Measurements from ENCODE around the gene ATP8A2. TPM values are rescaled to one million over a fixed set of nuclear protein-coding genes. Genes with fewer than 3 reads are reported as not detected.
"Not testable (repeated sequence)": the region's sequence is repeated elsewhere in the genome, so short reads cannot be mapped to it uniquely, and the experiment has no call there.

ATP8A2 gene
- total RNA-seq, 5 donors from 2014 or later (not counting 1 experiment from before 2014, with no cell fraction given) = 0.39 to 0.85 (median 0.73) TPM

- H3K4me1 ChIP-seq (ENCODE audit: control insufficient read depth in 1 of 2, extremely low read depth in 1 of 2, insufficient read depth in 2 of 2, low read length in 2 of 2) = peaks cover 12 to 19% of the 10 kb centered on the region in 2 experiments
- DNase-seq (peak in 7 of 35 experiments; percentile 7 to 41 (median 13)), ATAC-seq (replicated peaks in 1 of 4) (peak in 1 of 4 experiments; percentile 52)
- H3K27me3 Mint-ChIP-seq; H3K36me3 Mint-ChIP-seq; H3K27me3 ChIP-seq (replicated peaks in 1 of 2; ENCODE audit: control insufficient read depth in 2 of 2, extremely low read depth in 1 of 2, insufficient read depth in 2 of 2, low read length in 1 of 2); H3K27ac ChIP-seq (ENCODE audit: low read length); H3K9me3 ChIP-seq; H3K4me3 ChIP-seq (ENCODE audit: control insufficient read depth in 1 of 2, extremely low read depth in 1 of 2, low read length in 1 of 2); H3K36me3 ChIP-seq (ENCODE audit: control insufficient read depth in 2 of 2, extremely low read depth in 1 of 2, insufficient read depth in 1 of 2, low read length in 1 of 2); POLR2A ChIA-PET: not testable (repeated sequence)
- peak overlapping the region in 1 of 2 donors; percentile 82 for H3K27ac Mint-ChIP-seq
- peaks cover 17 to 32% (median 28%) of the 10 kb centered on the region in 3 donors for H3K4me1 Mint-ChIP-seq
- CTCF ChIA-PET = interaction anchor here in 1 of 2 donors (0.6 kb wide), 1 partner anchor 49 kb away, joined by 3 read pairs; no protein-coding TSS in a partner anchor
- 40% methylated on average over 1 of the region's 5 CpGs for WGBS (ENCODE audit: insufficient coverage)
- H3K4me3 Mint-ChIP-seq = peak overlapping the region in 1 of 3 donors; percentile 31
- peaks cover 0 to 13% (median 4%) of the 10 kb centered on the region in 3 donors for H3K9me3 Mint-ChIP-seq
These were observed 582.3 kb downstream of the ATP8A2 start for GRCh38 chr13:25954080-25954479.

DNA sequence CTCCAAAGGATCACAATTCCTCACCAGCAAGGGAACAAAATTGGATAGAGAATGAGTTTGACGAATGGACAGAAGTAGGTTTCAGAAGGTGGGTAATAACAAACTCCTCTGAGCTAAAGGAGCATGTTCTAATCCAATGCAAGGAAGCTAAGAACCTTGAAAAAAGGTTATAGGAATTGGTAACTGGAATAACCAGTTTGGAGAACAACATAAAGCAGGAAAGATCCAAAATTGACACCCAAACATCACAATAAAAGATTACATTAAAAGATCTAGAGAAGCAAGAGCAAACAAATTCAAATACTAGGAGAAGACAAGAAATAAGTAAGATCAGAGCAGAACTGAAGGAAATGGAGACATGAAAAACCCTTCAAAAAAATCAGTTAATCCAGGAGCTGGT lies 583.2 kb downstream of the ATP8A2 start:
- POLR2A ChIA-PET; H3K36me3 ChIP-seq (ENCODE audit: control insufficient read depth in 2 of 2, extremely low read depth in 1 of 2, insufficient read depth in 1 of 2, low read length in 1 of 2); H3K27me3 ChIP-seq (replicated peaks in 1 of 2; ENCODE audit: control insufficient read depth in 2 of 2, extremely low read depth in 1 of 2, insufficient read depth in 2 of 2, low read length in 1 of 2); H3K9me3 ChIP-seq; H3K27ac ChIP-seq (ENCODE audit: low read length); H3K36me3 Mint-ChIP-seq; H3K27me3 Mint-ChIP-seq; ATAC-seq (replicated peaks in 1 of 4); H3K4me3 ChIP-seq (ENCODE audit: control insufficient read depth in 1 of 2, extremely low read depth in 1 of 2, low read length in 1 of 2); DNase-seq; H3K4me3 Mint-ChIP-seq: not testable (repeated sequence)
- H3K27ac Mint-ChIP-seq = peak overlapping the region; percentile 27 to 82
- H3K4me1 Mint-ChIP-seq = peaks cover 26 to 40% (median 36%) of the 10 kb centered on the region in 3 donors
- H3K9me3 Mint-ChIP-seq = peaks cover 0 to 13% (median 4%) of the 10 kb centered on the region in 3 donors
- CTCF ChIA-PET = interaction anchor here in 1 of 2 donors (0.6 kb wide), 1 partner anchor 780 kb away, joined by 4 read pairs; no protein-coding TSS in a partner anchor
- no CpG with 5 or more reads among the region's 1 CpG for WGBS (ENCODE audit: insufficient coverage)
- H3K4me1 ChIP-seq (ENCODE audit: control insufficient read depth in 1 of 2, extremely low read depth in 1 of 2, insufficient read depth in 2 of 2, low read length in 2 of 2) = peaks cover 18 to 24% of the 10 kb centered on the region in 2 experiments

DNA sequence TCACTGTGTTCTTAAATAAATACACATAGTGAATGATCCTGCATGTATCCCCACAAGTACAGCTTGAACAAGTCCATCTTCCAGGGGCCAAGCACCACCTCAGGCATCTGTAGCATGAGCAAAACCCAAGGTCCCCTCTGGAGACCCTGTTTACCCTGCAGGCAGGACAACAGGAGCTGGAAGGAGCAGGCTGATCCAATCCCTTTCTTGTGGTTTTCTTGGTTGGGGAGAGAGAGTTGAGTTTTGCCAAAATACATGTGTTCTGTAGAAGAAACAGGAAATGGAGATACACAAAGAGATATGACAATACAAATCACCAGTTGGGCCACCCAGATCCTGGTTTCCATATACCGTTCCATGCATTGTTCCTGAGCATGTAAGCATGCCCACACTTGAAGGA lies 587.2 kb downstream of the ATP8A2 start:
- H3K4me1 ChIP-seq (ENCODE audit: control insufficient read depth in 1 of 2, extremely low read depth in 1 of 2, insufficient read depth in 2 of 2, low read length in 2 of 2) = peaks cover 18 to 20% of the 10 kb centered on the region in 2 experiments
- peaks cover 36 to 42% (median 38%) of the 10 kb centered on the region in 3 donors for H3K4me1 Mint-ChIP-seq
- CTCF ChIA-PET = no interaction called here

GRCh38 chr13:25961294-25961693 lies 589.5 kb downstream of the ATP8A2 start:
- 90% methylated on average over 5 of the region's 7 CpGs for WGBS (ENCODE audit: insufficient coverage)
- ChIA-PET CTCF (no interaction called here), POLR2A (no interaction called here)
- Mint-ChIP-seq H3K27ac (no peak overlapping the region), H3K4me3 (no peak overlapping the region), H3K36me3 (peaks cover 3% of the 10 kb centered on the region), H3K4me1 (peaks cover 21 to 27% (median 23%) of the 10 kb centered on the region in 3 donors), H3K9me3 (peaks cover 0 to 11% (median 0%) of the 10 kb centered on the region in 3 donors), H3K27me3 (no peaks in the 10 kb centered on the region)
- H3K4me3 ChIP-seq (ENCODE audit: control insufficient read depth in 1 of 2, extremely low read depth in 1 of 2, low read length in 1 of 2) = no peak overlapping the region
- DNase-seq (no peak), ATAC-seq (replicated peaks in 1 of 4) (no peak)
- H3K9me3 ChIP-seq = no peaks in the 10 kb centered on the region
- H3K36me3 ChIP-seq (ENCODE audit: control insufficient read depth in 2 of 2, extremely low read depth in 1 of 2, insufficient read depth in 1 of 2, low read length in 1 of 2) = no peaks in the 10 kb centered on the region
- H3K27ac ChIP-seq (ENCODE audit: low read length) = no peak overlapping the region
- H3K4me1 ChIP-seq (ENCODE audit: control insufficient read depth in 1 of 2, extremely low read depth in 1 of 2, insufficient read depth in 2 of 2, low read length in 2 of 2) = peaks cover 8 to 13% of the 10 kb centered on the region in 2 experiments
- H3K27me3 ChIP-seq (replicated peaks in 1 of 2; ENCODE audit: control insufficient read depth in 2 of 2, extremely low read depth in 1 of 2, insufficient read depth in 2 of 2, low read length in 1 of 2) = no peaks in the 10 kb centered on the region

More for the DNA sequence above, 587.2 kb downstream of the ATP8A2 start:
- Mint-ChIP-seq H3K27ac (peak overlapping the region; percentile 70 to 85), H3K27me3 (no peaks in the 10 kb centered on the region), H3K4me3 (peak overlapping the region in 2 of 3 donors; percentile 32 to 48), H3K9me3 (peaks cover 0 to 13% (median 4%) of the 10 kb centered on the region in 3 donors), H3K36me3 (peaks cover 8% of the 10 kb centered on the region)
- Histone ChIP-seq H3K27me3 (replicated peaks in 1 of 2; ENCODE audit: control insufficient read depth in 2 of 2, extremely low read depth in 1 of 2, insufficient read depth in 2 of 2, low read length in 1 of 2) (no peaks in the 10 kb centered on the region), H3K36me3 (ENCODE audit: control insufficient read depth in 2 of 2, extremely low read depth in 1 of 2, insufficient read depth in 1 of 2, low read length in 1 of 2) (no peaks in the 10 kb centered on the region), H3K4me3 (ENCODE audit: control insufficient read depth in 1 of 2, extremely low read depth in 1 of 2, low read length in 1 of 2) (no peak overlapping the region), H3K9me3 (no peaks in the 10 kb centered on the region), H3K27ac (ENCODE audit: low read length) (no peak overlapping the region)
- ATAC-seq (replicated peaks in 1 of 4) (peak in 2 of 4 experiments; percentile 23 to 31), DNase-seq (no peak)
- WGBS (ENCODE audit: insufficient coverage) = no CpG with 5 or more reads among the region's 1 CpG
- POLR2A ChIA-PET = no interaction called here

DNA sequence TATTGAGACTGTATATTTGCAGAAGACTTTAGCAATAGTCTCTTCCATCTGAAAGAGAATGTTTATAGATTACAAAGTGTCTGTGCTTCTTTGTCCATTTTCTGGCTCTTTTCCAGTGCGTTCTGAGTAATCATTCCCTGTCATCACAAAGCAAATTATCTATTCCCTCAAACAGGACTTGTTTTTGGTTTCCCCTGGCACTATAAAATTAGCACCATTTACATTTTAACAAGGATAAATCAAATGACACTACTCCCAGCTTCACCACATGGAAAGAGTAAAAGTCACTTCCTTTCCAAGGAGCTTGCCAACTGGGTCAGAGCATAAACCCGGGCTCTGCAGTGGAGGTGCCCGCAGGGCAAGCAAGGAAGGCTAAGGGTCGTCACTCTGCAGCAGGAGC lies 591.9 kb downstream of the ATP8A2 start:
- no peaks in the 10 kb centered on the region for H3K9me3 ChIP-seq
- Mint-ChIP-seq H3K9me3 (no peaks in the 10 kb centered on the region), H3K4me1 (peaks cover 18 to 23% (median 18%) of the 10 kb centered on the region in 3 donors), H3K36me3 (no peaks in the 10 kb centered on the region), H3K4me3 (no peak overlapping the region), H3K27me3 (no peaks in the 10 kb centered on the region), H3K27ac (no peak overlapping the region)
- ChIA-PET CTCF (no interaction called here), POLR2A (interaction anchor here in 1 of 2 donors (1.0 kb wide), 1 partner anchor 76 kb away, joined by 3 read pairs; no protein-coding TSS in a partner anchor)
- no peaks in the 10 kb centered on the region for H3K27me3 ChIP-seq (replicated peaks in 1 of 2; ENCODE audit: control insufficient read depth in 2 of 2, extremely low read depth in 1 of 2, insufficient read depth in 2 of 2, low read length in 1 of 2)
- H3K36me3 ChIP-seq (ENCODE audit: control insufficient read depth in 2 of 2, extremely low read depth in 1 of 2, insufficient read depth in 1 of 2, low read length in 1 of 2) = no peaks in the 10 kb centered on the region
- ATAC-seq (replicated peaks in 1 of 4) (no peak), DNase-seq (no peak)
- peaks cover 8 to 13% of the 10 kb centered on the region in 2 experiments for H3K4me1 ChIP-seq (ENCODE audit: control insufficient read depth in 1 of 2, extremely low read depth in 1 of 2, insufficient read depth in 2 of 2, low read length in 2 of 2)
- no peak overlapping the region for H3K4me3 ChIP-seq (ENCODE audit: control insufficient read depth in 1 of 2, extremely low read depth in 1 of 2, low read length in 1 of 2)
- no peak overlapping the region for H3K27ac ChIP-seq (ENCODE audit: low read length)
- WGBS (ENCODE audit: insufficient coverage) = 62% methylated on average over 3 of the region's 4 CpGs

- ATAC-seq (replicated peaks in 1 of 4) (no peak), DNase-seq (no peak)
- Mint-ChIP-seq H3K4me1 (peaks cover 12 to 20% (median 13%) of the 10 kb centered on the region in 3 donors), H3K4me3 (no peak overlapping the region), H3K27ac (no peak overlapping the region), H3K9me3 (no peaks in the 10 kb centered on the region), H3K36me3 (no peaks in the 10 kb centered on the region), H3K27me3 (no peaks in the 10 kb centered on the region)
- whole genome bisulfite sequencing (ENCODE audit: insufficient coverage) = no CpG with 5 or more reads among the region's 2 CpGs
- POLR2A ChIA-PET = no interaction called here
- H3K36me3 ChIP-seq (ENCODE audit: control insufficient read depth in 2 of 2, extremely low read depth in 1 of 2, insufficient read depth in 1 of 2, low read length in 1 of 2) = no peaks in the 10 kb centered on the region
- H3K9me3 ChIP-seq = no peaks in the 10 kb centered on the region
- CTCF ChIA-PET = interaction anchor here in 1 of 2 donors (0.5 kb wide), 1 partner anchor 69 kb away, joined by 3 read pairs; no protein-coding TSS in a partner anchor
- peaks cover 3 to 5% of the 10 kb centered on the region in 2 experiments for H3K4me1 ChIP-seq (ENCODE audit: control insufficient read depth in 1 of 2, extremely low read depth in 1 of 2, insufficient read depth in 2 of 2, low read length in 2 of 2)
- H3K27me3 ChIP-seq (replicated peaks in 1 of 2; ENCODE audit: control insufficient read depth in 2 of 2, extremely low read depth in 1 of 2, insufficient read depth in 2 of 2, low read length in 1 of 2) = no peaks in the 10 kb centered on the region
- H3K4me3 ChIP-seq (ENCODE audit: control insufficient read depth in 1 of 2, extremely low read depth in 1 of 2, low read length in 1 of 2) = no peak overlapping the region
- no peak overlapping the region for H3K27ac ChIP-seq (ENCODE audit: low read length)
These were observed 593.8 kb downstream of the ATP8A2 start for GRCh38 chr13:25965596-25965995.
